Stomach (tissue), 9 donors: ENCODE data around the gene RASSF5. TPM values are rescaled to one million over a fixed set of nuclear protein-coding genes. Genes with fewer than 3 reads are reported as not detected.

Experiments used
- DNase-seq, 2 donors: peaks; one replicate each; pipeline versions ENCODE4 v3.0.0 to v3.0.0-alpha.2; 2013 to 2019
- H3K27ac ChIP-seq, 5 donors: fragments of 200-600 bp in 4 of 5; sonication (generic) in 4 of 5; one replicate each; pipeline ENCODE4 v1.5.1; 2013 to 2019; ENCODE audit warnings: mild to moderate bottlenecking in 1 of 5, moderate library complexity in 1 of 5
- H3K27me3 ChIP-seq, 3 donors: fragments of 200-600 bp; sonication (generic); one replicate each; pipeline ENCODE4 v1.5.1; 2017 to 2019; ENCODE audit warnings: mixed run types in 1 of 3
- H3K36me3 ChIP-seq, 4 donors: fragments of 200-600 bp; sonication (generic); 1 replicate in 3 of 4; 2 replicates in 1 of 4; pipeline ENCODE4 v1.5.1; 2016 to 2019
- H3K4me1 ChIP-seq, 4 donors: fragments of 200-600 bp; sonication (generic); one replicate each; pipeline ENCODE4 v1.5.1; 2016 to 2019
- H3K4me3 ChIP-seq, 4 donors: fragments of 200-600 bp; sonication (generic) in 3 of 4; one replicate each; pipeline ENCODE4 v1.5.1; 2016 to 2019; ENCODE audit warnings: mild to moderate bottlenecking in 1 of 4
- H3K9me3 ChIP-seq, 4 donors: fragments of 200-600 bp; sonication (generic); one replicate each; pipeline ENCODE4 v1.5.1; 2016 to 2019
- EP300 ChIP-seq: sonication (generic); formaldehyde crosslinking; IDR thresholded peaks from one replicate; pipeline ENCODE4 v1.6.1; 2017; ENCODE audit warnings: antibody characterized with exemption
- POLR2A ChIP-seq, 4 donors: fragments of 450-650 bp; IDR thresholded peaks; one replicate each; pipeline ENCODE4 v1.6.1; 2016; ENCODE audit warnings: antibody characterized with exemption in 4 of 4, control low read depth in 2 of 4, mild to moderate bottlenecking in 1 of 4, moderate library complexity in 1 of 4
- POLR2AphosphoS5 ChIP-seq, 3 donors: sonication (generic); formaldehyde crosslinking; IDR thresholded peaks; one replicate each; pipeline ENCODE4 v1.6.1; 2016; ENCODE audit warnings: antibody characterized with exemption in 3 of 3
- WGBS, 5 donors: extraction: QIAGEN DNeasy Blood & Tissue Kit in 3 of 5; methylation state at CpG; one replicate each; pipeline versions ENCODE4 v1.1.5 to v1.1.7; 2013 to 2018; 5-methylcytosine and 5-hydroxymethylcytosine counted together
- intact Hi-C: fragments of 100-400 bp; cut with DNase I; formaldehyde crosslinking; loops from one replicate; pipeline ENCODE4 v1.15.1; 2023; ENCODE audit warnings: low total_unique reads
- polyA plus RNA-seq, 3 donors: library from polyadenylated mRNA; stranded (reverse); fragments of 200-250 nt; gene quantifications; one replicate each; pipeline ENCODE4 v1.2.3, GENCODE V29; 2013
- total RNA-seq, 5 donors: library from RNA; depleted of rRNA; stranded (reverse); fragments of >200 nt; gene quantifications; one replicate each; pipeline versions ENCODE4 v1.1.0 to v1.2.3, GENCODE V29; 2014 to 2016
- TF ChIP-seq, protein P1 (sequence below), 7 experiments: fragments of 450-650 bp in 4 of 7; fragments of 200-600 bp in 3 of 7; sonication (generic) in 3 of 7; IDR thresholded peaks; one replicate each; pipeline ENCODE4 v1.5.1; 2016 to 2019; ENCODE audit warnings: antibody characterized with exemption in 7 of 7, control low read depth in 2 of 7, mild to moderate bottlenecking in 1 of 7
- donor health status: healthy with polysubstance abuse.
- donor health status: Bipolar disorder and iron deficiency.
- donor health status: healthy.

Gene RASSF5
- total and polyA plus RNA-seq, 8 donors: 2.2 to 44.5 (median 7.5) TPM

DNA sequence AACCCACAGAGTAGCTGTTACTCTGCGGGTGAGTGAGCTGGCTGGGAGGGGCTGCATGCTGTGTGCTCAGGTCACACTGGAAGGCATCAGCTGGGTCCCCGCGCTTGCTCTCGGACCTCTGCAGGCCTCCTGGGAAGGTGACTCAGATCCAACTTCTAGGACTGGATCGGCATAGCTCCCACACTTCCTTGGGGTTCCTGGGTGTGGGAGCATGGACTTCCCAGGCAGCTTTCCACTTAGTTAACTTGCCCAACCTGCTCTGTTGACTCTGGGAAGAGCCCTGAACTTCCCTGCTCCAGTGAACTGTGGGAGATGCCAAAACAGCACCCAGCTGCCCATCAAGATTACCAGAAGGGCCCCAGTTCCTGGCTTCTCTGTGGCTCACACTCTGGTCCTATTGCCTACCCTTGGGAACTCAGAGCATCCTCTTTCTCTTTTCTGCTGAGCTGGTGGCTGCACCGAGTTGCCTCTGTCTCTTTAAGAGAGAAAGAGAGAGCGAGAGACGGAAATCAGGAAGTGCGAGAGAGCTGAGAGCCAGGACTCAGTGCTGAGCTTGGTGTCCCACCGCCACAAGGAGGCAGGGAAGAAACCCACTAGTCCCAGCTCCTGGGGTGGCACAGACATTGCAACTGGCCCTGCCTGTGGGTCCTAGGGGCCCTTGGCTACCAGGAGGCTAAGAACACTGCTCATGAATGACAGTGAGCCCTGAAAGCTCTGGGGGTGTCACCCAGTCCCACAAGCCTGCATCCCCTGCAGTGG is 37.2 kb upstream of the RASSF5 start, which contains the start of gene IKBKE:
TSS of gene IKBKE (plus strand) at position 544 of the 759 bp plus-strand sequence. CDS start 2,752 bp downstream, outside the sequence.
- peaks cover 32 to 48% (median 42%) of the 10 kb centered on the region in 4 donors for H3K4me1 ChIP-seq
- H3K27me3 ChIP-seq: peaks cover 0 to 20% (median 0%) of the 10 kb centered on the region in 3 donors
- 6 to 14% (median 9%) methylated on average over 8 to 10 of the region's 10 CpGs for WGBS, 5 donors
- peak within 1 kb of the TSS; percentile 57 to 82 (median 78) for H3K4me3 ChIP-seq
- intact Hi-C loops: no loop called here
- TF ChIP-seq, protein P1, sequence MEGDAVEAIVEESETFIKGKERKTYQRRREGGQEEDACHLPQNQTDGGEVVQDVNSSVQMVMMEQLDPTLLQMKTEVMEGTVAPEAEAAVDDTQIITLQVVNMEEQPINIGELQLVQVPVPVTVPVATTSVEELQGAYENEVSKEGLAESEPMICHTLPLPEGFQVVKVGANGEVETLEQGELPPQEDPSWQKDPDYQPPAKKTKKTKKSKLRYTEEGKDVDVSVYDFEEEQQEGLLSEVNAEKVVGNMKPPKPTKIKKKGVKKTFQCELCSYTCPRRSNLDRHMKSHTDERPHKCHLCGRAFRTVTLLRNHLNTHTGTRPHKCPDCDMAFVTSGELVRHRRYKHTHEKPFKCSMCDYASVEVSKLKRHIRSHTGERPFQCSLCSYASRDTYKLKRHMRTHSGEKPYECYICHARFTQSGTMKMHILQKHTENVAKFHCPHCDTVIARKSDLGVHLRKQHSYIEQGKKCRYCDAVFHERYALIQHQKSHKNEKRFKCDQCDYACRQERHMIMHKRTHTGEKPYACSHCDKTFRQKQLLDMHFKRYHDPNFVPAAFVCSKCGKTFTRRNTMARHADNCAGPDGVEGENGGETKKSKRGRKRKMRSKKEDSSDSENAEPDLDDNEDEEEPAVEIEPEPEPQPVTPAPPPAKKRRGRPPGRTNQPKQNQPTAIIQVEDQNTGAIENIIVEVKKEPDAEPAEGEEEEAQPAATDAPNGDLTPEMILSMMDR (IDR thresholded peaks at IDR 0.05): peak in 2 of 7 experiments; percentile 19 to 30
- TF ChIP-seq POLR2A (IDR thresholded peaks at IDR 0.05) (no peak), POLR2AphosphoS5 (IDR thresholded peaks at IDR 0.05) (peak in 2 of 3 donors; percentile 13 to 75)
- peak; percentile 67 to 83 for DNase-seq
- no peaks in the 10 kb centered on the region for H3K9me3 ChIP-seq
- peaks cover 6 to 21% (median 14%) of the 10 kb centered on the region in 4 donors for H3K36me3 ChIP-seq
- peak within 1 kb of the TSS; percentile 45 to 89 (median 75) for H3K27ac ChIP-seq

DNA sequence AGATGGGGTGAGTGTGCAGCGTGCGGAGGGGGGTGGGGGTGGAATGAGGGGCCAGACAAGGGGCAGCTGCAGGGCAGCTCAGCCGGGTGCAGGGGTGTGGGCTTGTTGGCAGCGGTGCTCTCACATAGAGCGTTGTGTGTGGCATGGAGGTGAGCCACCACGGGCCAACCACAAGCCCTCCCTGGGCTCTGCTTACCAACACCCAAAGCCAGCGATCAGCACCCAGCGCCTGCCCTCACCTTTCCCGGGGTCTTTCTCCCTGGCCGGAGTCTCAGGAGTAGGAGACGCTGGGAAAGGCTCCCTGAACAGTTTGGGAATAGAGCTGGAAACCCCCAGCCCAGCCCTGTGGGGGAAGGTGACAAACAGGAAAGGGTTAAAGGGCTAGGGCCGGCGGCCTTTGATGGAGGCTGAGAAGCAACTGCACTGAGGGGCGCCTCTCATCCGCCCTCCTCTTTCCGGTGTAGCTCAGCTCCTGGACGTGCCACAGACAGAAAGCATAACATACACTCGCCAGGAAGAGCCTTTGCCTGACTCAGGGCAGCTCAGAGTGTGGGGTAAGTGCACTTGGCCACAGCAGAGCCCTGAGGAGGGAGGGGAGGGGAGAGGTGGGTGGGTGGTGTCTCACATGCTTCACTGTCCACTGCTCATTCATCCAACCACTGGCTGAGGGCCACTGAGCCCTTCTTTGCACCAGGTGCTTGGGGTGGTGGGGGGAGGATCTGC is 36.5 kb upstream of the RASSF5 start:
- intact Hi-C loops: no loop called here
- H3K9me3 ChIP-seq: no peaks in the 10 kb centered on the region
- H3K36me3 ChIP-seq: peaks cover 8 to 27% (median 21%) of the 10 kb centered on the region in 4 donors
- peaks cover 0 to 20% (median 0%) of the 10 kb centered on the region in 3 donors for H3K27me3 ChIP-seq
- no peak for TF ChIP-seq POLR2A (IDR thresholded peaks at IDR 0.05)
- TF ChIP-seq POLR2AphosphoS5 (IDR thresholded peaks at IDR 0.05): peak in 1 of 3 donors; percentile 37
- H3K4me1 ChIP-seq: peaks cover 32 to 48% (median 42%) of the 10 kb centered on the region in 4 donors
- peak; percentile 38 to 65 for DNase-seq
- peak overlapping the region; percentile 45 to 89 (median 75) for H3K27ac ChIP-seq
- 0 to 3% (median 1%) methylated on average over 15 to 18 of the region's 18 CpGs for WGBS, 5 donors
- peak overlapping the region; percentile 57 to 82 (median 78) for H3K4me3 ChIP-seq

DNA sequence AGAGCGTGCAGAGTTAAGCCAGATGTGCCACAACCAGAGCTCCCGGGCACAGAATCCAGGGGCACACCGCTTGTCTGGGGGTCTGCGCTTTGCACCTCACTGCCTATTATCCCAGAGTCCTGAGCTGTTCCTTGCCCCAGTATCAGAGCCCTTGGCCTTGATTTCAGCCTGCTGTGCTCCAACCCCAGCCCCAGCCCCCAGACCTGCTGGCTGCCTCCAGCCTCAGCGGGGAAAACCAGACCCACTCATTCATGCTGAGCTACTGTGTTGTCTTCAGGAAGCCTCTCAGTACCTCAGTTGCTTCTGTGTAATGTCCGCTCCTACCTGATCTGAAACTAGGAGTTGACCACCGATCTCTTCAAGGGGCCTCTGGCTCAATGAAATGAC is 35.9 kb upstream of the RASSF5 start:
- H3K27ac ChIP-seq: peak overlapping the region in 3 of 5 donors; percentile 71 to 89 (median 75)
- peaks cover 0 to 20% (median 0%) of the 10 kb centered on the region in 3 donors for H3K27me3 ChIP-seq
- DNase-seq: no peak
- peak overlapping the region; percentile 57 to 82 (median 78) for H3K4me3 ChIP-seq
- WGBS, 5 donors: 53 to 63% (median 60%) methylated on average over 7 of the region's 7 CpGs
- no peaks in the 10 kb centered on the region for H3K9me3 ChIP-seq
- H3K4me1 ChIP-seq: peaks cover 32 to 48% (median 42%) of the 10 kb centered on the region in 4 donors
- no peak for TF ChIP-seq EP300
- TF ChIP-seq POLR2A (IDR thresholded peaks at IDR 0.05): no peak
- no peak for TF ChIP-seq POLR2AphosphoS5 (IDR thresholded peaks at IDR 0.05)
- TF ChIP-seq, protein P1 (IDR thresholded peaks at IDR 0.05): no peak
- intact Hi-C loops: no loop called here
- peaks cover 14 to 32% (median 27%) of the 10 kb centered on the region in 4 donors for H3K36me3 ChIP-seq

DNA sequence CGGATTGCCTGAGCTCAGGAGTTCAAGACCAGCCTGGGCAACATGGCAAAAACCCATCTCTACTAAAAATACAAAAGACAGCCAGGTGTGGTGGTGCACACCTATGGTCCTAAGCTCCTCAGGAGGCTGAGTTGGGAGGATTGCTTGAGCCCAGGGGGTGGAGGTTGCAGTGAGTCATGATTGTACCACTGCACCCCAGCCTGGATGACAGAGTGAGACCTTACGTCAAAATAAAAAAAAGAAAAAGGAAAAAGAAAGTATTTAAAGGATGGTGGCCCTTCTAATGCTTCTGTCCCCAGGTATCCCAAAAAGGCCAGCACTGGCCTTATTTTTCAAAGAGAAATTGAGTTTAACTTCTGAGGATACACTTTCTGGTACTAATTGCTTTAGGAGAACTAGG is 35.3 kb upstream of the RASSF5 start:
- Histone ChIP-seq H3K4me1 (peaks cover 32 to 48% (median 42%) of the 10 kb centered on the region in 4 donors), H3K27ac (peak overlapping the region in 2 of 5 donors; percentile 27 to 89), H3K9me3 (no peaks in the 10 kb centered on the region), H3K27me3 (peaks cover 0 to 15% (median 0%) of the 10 kb centered on the region in 3 donors), H3K36me3 (peaks cover 15 to 38% (median 33%) of the 10 kb centered on the region in 4 donors), H3K4me3 (peak overlapping the region in 1 of 4 donors; percentile 82)
- no peak for TF ChIP-seq EP300
- DNase-seq: no peak
- WGBS, 5 donors: 80 to 87% (median 83%) methylated on average over 2 of the region's 2 CpGs
- intact Hi-C loops: no loop called here

DNA sequence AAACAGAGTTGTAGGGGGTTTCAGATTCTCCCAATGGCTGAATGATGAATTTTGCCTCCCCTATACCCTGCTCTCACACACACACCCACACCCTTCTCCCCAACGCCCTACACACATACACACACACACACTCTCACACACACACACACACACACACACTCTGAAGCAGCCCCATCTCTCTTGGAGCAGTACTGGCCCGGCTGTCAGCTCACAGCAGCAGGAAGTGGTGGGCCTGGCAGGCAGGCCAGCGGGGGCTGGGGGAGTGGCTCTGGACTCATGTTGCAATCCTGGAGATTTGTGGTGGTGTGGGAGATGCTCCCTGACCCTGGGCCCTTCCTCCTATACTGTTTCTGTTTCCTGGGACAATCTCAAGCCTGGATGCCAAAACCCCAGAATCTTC is 34.9 kb upstream of the RASSF5 start:
- Histone ChIP-seq H3K27me3 (peaks cover 0 to 11% (median 0%) of the 10 kb centered on the region in 3 donors), H3K4me1 (peaks cover 32 to 48% (median 41%) of the 10 kb centered on the region in 4 donors), H3K36me3 (peaks cover 15 to 43% (median 37%) of the 10 kb centered on the region in 4 donors), H3K9me3 (no peaks in the 10 kb centered on the region), H3K4me3 (no peak overlapping the region), H3K27ac (peak overlapping the region in 2 of 5 donors; percentile 27 to 89)
- TF ChIP-seq POLR2A (IDR thresholded peaks at IDR 0.05) (no peak), EP300 (no peak), POLR2AphosphoS5 (IDR thresholded peaks at IDR 0.05) (no peak)
- TF ChIP-seq, protein P1 (IDR thresholded peaks at IDR 0.05): no peak
- DNase-seq: peak in 1 of 2 donors; percentile 67
- intact Hi-C loops: no loop called here
- WGBS, 5 donors: 32 to 57% (median 43%) methylated on average over 3 of the region's 3 CpGs
